ENCODE data around the gene PRSS33. TPM values are rescaled to one million over a fixed set of nuclear protein-coding genes. Genes with fewer than 3 reads are reported as not detected.

Gene PRSS33
- total RNA-seq, 1 experiment from 2014 or later: not detected

GRCh38 chr16:2734844-2735515 lies 52.4 kb downstream of the PRSS33 start:
- DNase-seq (ENCODE audit: low spot score): no peak
- H3K4me1 ChIP-seq (ENCODE audit: insufficient read depth, low read length, poor library complexity, severe bottlenecking): no peaks in the 10 kb centered on the region

More at GRCh38 chr16:2734844-2735515, 52.4 kb downstream of the PRSS33 start:
- no peak overlapping the region for H3K4me3 ChIP-seq (ENCODE audit: low read depth, low read length, poor library complexity, severe bottlenecking)
- intact Hi-C loops (cut with micrococcal nuclease; ENCODE audit: unreplicated experiment): no loop called here
- no peaks in the 10 kb centered on the region for H3K27me3 ChIP-seq (replicated peaks; ENCODE audit: insufficient read depth, low read depth, low read length, poor library complexity)
- ChIA-PET POLR2A (ENCODE audit: low non-redundant PET) (no interaction called here), CTCF (no interaction called here)
- BruUV-seq (replicated peaks): no TSS peak
- H3K36me3 ChIP-seq (ENCODE audit: insufficient read depth, low read length, poor library complexity, severe bottlenecking): no peaks in the 10 kb centered on the region
- no peak overlapping the region for H3K27ac ChIP-seq (ENCODE audit: low read depth, low read length, poor library complexity, severe bottlenecking)
- TF ChIP-seq CTCF (conservative IDR thresholded peaks at IDR 0.05; ENCODE audit: low read depth, low read length): no peak
- TF ChIP-seq EZH2 (IDR thresholded peaks at IDR 0.05; ENCODE audit: borderline replicate concordance, low read depth, low read length, poor library complexity, severe bottlenecking): no peak
- no peaks in the 10 kb centered on the region for H3K9me3 ChIP-seq (ENCODE audit: low read depth, low read length, poor library complexity, severe bottlenecking)

Other genes starting within 250 kb of the PRSS33 start
- gene PDPK1, start 249.5 kb downstream of the PRSS33 start, total RNA-seq (2021): 31.6 and 37.9 TPM in 2 replicates
- 33.1 and 35.6 TPM in 2 replicates for gene KCTD5, start 105.0 kb downstream of the PRSS33 start, total RNA-seq (2021)
- 1.3 and 3.0 TPM in 2 replicates for gene PRSS27, start 67.3 kb downstream of the PRSS33 start, total RNA-seq (2021)
- 642 and 651 TPM in 2 replicates for gene SRRM2, start 34.9 kb downstream of the PRSS33 start, total RNA-seq (2021)
- 188 and 206 TPM in 2 replicates for gene ELOB, start 10.3 kb downstream of the PRSS33 start, total RNA-seq (2021)
- not detected in 2 replicates for gene PRSS41, start 10.9 kb upstream of the PRSS33 start, total RNA-seq (2021)
- gene PRSS21, start 29.7 kb upstream of the PRSS33 start, total RNA-seq (2021): not detected in 2 replicates
- not detected in 2 replicates for gene ZG16B, start 42.7 kb upstream of the PRSS33 start, total RNA-seq (2021)
- gene PRSS22, start 70.6 kb upstream of the PRSS33 start, total RNA-seq (2021): not detected in 2 replicates
- 23.9 and 28.5 TPM in 2 replicates for gene FLYWCH2, start 95.7 kb upstream of the PRSS33 start, total RNA-seq (2021)
- 46.8 and 47.0 TPM in 2 replicates for gene FLYWCH1, start 124.4 kb upstream of the PRSS33 start, total RNA-seq (2021)
- 0.49 and 1.6 TPM in 2 replicates for gene KREMEN2, start 176.7 kb upstream of the PRSS33 start, total RNA-seq (2021)
- gene PAQR4, start 181.8 kb upstream of the PRSS33 start, total RNA-seq (2021): 46.5 and 49.7 TPM in 2 replicates
- gene PKMYT1, start 192.9 kb upstream of the PRSS33 start, total RNA-seq (2021): 120 and 128 TPM in 2 replicates
- not detected in 2 replicates for gene CLDN9, start 225.4 kb upstream of the PRSS33 start, total RNA-seq (2021)
- 0.21 and 0.31 TPM in 2 replicates for gene CLDN6, start 230.6 kb upstream of the PRSS33 start, total RNA-seq (2021)
- gene TNFRSF12A, start 232.8 kb upstream of the PRSS33 start, total RNA-seq (2021): 23.7 and 39.5 TPM in 2 replicates
- gene HCFC1R1, start 236.4 kb upstream of the PRSS33 start, total RNA-seq (2021): 46.6 and 51.4 TPM in 2 replicates
- gene THOC6, start 236.5 kb upstream of the PRSS33 start, total RNA-seq (2021): 52.5 and 59.3 TPM in 2 replicates
- not detected in 2 replicates for gene BICDL2, start 249.4 kb upstream of the PRSS33 start, total RNA-seq (2021)